ENCODE data around the gene BACE2. TPM values are rescaled to one million over a fixed set of nuclear protein-coding genes. Genes with fewer than 3 reads are reported as not detected.

The BACE2 gene
- total and polyA plus RNA-seq, 2 of the 13 experiments (the other 11 are each of a cell fraction or from before 2014, with no cell fraction given) = 0.07 to 0.11 TPM

DNA sequence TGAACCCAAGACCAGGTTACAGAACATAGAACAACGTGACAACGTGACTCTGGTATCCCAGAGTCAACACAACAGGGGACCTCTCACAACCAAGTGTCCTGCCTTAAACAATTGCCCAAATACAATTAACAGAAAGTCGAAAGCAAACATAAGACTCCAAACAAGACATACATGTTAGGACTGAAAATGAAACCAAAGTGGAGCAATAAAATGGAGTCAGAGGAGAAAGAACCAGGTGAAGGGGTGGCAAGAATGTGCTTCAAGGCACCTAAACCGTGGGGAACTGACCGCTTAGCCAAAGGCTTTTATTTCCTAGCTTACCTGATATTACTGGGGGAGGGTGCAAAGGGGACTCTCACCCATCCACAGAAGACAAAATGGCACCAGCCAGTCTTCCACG lies 17.8 kb downstream of the BACE2 start (continued):
- TF ChIP-seq, protein P1, sequence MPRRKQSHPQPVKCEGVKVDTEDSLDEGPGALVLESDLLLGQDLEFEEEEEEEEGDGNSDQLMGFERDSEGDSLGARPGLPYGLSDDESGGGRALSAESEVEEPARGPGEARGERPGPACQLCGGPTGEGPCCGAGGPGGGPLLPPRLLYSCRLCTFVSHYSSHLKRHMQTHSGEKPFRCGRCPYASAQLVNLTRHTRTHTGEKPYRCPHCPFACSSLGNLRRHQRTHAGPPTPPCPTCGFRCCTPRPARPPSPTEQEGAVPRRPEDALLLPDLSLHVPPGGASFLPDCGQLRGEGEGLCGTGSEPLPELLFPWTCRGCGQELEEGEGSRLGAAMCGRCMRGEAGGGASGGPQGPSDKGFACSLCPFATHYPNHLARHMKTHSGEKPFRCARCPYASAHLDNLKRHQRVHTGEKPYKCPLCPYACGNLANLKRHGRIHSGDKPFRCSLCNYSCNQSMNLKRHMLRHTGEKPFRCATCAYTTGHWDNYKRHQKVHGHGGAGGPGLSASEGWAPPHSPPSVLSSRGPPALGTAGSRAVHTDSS (CRISPR knock-in tag; conservative IDR thresholded peaks at IDR 0.05) = no peak
- TF ChIP-seq, protein P2, sequence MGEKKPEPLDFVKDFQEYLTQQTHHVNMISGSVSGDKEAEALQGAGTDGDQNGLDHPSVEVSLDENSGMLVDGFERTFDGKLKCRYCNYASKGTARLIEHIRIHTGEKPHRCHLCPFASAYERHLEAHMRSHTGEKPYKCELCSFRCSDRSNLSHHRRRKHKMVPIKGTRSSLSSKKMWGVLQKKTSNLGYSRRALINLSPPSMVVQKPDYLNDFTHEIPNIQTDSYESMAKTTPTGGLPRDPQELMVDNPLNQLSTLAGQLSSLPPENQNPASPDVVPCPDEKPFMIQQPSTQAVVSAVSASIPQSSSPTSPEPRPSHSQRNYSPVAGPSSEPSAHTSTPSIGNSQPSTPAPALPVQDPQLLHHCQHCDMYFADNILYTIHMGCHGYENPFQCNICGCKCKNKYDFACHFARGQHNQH (CRISPR knock-in tag; IDR thresholded peaks at IDR 0.05) = no peak
- no peak for TF ChIP-seq ZNF746 (CRISPR knock-in tag; IDR thresholded peaks at IDR 0.05)
- TF ChIP-seq, protein P3, sequence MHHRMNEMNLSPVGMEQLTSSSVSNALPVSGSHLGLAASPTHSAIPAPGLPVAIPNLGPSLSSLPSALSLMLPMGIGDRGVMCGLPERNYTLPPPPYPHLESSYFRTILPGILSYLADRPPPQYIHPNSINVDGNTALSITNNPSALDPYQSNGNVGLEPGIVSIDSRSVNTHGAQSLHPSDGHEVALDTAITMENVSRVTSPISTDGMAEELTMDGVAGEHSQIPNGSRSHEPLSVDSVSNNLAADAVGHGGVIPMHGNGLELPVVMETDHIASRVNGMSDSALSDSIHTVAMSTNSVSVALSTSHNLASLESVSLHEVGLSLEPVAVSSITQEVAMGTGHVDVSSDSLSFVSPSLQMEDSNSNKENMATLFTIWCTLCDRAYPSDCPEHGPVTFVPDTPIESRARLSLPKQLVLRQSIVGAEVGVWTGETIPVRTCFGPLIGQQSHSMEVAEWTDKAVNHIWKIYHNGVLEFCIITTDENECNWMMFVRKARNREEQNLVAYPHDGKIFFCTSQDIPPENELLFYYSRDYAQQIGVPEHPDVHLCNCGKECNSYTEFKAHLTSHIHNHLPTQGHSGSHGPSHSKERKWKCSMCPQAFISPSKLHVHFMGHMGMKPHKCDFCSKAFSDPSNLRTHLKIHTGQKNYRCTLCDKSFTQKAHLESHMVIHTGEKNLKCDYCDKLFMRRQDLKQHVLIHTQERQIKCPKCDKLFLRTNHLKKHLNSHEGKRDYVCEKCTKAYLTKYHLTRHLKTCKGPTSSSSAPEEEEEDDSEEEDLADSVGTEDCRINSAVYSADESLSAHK (CRISPR knock-in tag; IDR thresholded peaks at IDR 0.05; ENCODE audit: borderline replicate concordance) = no peak
- no peak for TF ChIP-seq KDM4B (CRISPR knock-in tag; IDR thresholded peaks at IDR 0.05)
- no peak for TF ChIP-seq NFE2L1 (CRISPR knock-in tag; IDR thresholded peaks at IDR 0.05; ENCODE audit: borderline replicate concordance)
- no peak for TF ChIP-seq ZMYM3 (CRISPR knock-in tag; IDR thresholded peaks at IDR 0.05)
- TF ChIP-seq NBN (conservative IDR thresholded peaks at IDR 0.05) = no peak
- no peak for TF ChIP-seq MAF1 (CRISPR knock-in tag; IDR thresholded peaks at IDR 0.05; ENCODE audit: borderline replicate concordance)
